ENCODE results near the gene GABRB1.
A peak's percentile ranks its signal among the peaks of the same experiment; 100 is the strongest.

The GABRB1 gene

DNA sequence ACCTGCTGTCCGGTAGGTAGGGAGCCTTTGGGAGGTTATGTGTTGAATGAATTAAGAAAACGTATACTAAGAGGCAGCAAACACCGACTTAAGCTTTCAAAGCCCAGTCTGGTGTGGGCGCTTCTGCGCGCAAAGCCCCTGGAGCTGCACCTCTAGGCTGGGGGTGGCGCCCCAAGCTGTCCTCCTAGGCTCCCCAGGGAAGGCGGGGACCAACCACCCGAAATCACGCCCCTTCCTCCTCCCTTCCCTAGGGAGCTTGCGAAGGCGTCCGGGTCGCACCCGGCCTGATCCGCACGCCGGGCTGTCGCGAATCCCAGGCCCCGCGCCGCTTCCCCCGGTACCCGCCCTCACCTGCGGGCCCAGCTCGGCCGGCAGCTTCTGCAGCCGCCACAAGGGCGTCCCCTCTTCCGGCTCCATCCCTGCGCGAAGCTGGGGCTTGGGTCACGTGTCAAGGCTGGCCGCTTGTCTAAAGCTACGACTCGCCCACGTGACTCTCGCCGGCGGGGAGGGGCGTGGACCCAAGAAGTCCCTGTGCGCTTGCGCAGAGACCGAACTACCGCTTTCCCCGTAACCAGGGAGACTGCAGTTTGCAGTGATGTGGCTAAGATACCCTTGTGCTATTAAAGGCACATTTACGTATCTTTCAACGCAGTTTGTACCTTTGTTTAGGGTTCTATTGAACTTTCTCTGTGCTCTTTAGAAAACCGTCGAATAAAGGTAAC is 432.0 kb downstream of the GABRB1 start, which contains the start of gene COMMD8 (continued):
- TF ChIP-seq, protein P1, sequence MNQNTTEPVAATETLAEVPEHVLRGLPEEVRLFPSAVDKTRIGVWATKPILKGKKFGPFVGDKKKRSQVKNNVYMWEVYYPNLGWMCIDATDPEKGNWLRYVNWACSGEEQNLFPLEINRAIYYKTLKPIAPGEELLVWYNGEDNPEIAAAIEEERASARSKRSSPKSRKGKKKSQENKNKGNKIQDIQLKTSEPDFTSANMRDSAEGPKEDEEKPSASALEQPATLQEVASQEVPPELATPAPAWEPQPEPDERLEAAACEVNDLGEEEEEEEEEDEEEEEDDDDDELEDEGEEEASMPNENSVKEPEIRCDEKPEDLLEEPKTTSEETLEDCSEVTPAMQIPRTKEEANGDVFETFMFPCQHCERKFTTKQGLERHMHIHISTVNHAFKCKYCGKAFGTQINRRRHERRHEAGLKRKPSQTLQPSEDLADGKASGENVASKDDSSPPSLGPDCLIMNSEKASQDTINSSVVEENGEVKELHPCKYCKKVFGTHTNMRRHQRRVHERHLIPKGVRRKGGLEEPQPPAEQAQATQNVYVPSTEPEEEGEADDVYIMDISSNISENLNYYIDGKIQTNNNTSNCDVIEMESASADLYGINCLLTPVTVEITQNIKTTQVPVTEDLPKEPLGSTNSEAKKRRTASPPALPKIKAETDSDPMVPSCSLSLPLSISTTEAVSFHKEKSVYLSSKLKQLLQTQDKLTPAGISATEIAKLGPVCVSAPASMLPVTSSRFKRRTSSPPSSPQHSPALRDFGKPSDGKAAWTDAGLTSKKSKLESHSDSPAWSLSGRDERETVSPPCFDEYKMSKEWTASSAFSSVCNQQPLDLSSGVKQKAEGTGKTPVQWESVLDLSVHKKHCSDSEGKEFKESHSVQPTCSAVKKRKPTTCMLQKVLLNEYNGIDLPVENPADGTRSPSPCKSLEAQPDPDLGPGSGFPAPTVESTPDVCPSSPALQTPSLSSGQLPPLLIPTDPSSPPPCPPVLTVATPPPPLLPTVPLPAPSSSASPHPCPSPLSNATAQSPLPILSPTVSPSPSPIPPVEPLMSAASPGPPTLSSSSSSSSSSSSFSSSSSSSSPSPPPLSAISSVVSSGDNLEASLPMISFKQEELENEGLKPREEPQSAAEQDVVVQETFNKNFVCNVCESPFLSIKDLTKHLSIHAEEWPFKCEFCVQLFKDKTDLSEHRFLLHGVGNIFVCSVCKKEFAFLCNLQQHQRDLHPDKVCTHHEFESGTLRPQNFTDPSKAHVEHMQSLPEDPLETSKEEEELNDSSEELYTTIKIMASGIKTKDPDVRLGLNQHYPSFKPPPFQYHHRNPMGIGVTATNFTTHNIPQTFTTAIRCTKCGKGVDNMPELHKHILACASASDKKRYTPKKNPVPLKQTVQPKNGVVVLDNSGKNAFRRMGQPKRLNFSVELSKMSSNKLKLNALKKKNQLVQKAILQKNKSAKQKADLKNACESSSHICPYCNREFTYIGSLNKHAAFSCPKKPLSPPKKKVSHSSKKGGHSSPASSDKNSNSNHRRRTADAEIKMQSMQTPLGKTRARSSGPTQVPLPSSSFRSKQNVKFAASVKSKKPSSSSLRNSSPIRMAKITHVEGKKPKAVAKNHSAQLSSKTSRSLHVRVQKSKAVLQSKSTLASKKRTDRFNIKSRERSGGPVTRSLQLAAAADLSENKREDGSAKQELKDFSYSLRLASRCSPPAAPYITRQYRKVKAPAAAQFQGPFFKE (tag by site-specific recombination; IDR thresholded peaks at IDR 0.05; ENCODE audit: borderline replicate concordance) = no peak
- no peak for TF ChIP-seq ZNF747 (tag by site-specific recombination; IDR thresholded peaks at IDR 0.05)
- TF ChIP-seq ZNF660 (tag by site-specific recombination; IDR thresholded peaks at IDR 0.05) = no peak
- no peak for TF ChIP-seq ZNF658 (tag by site-specific recombination; IDR thresholded peaks at IDR 0.05)
- no peak for TF ChIP-seq ZFP3 (tag by site-specific recombination; IDR thresholded peaks at IDR 0.05; ENCODE audit: low read depth)
- no peak for TF ChIP-seq ZNF621 (tag by site-specific recombination; IDR thresholded peaks at IDR 0.05)
- peak; percentile 70; the same call in 1 of the 2 replicates for TF ChIP-seq ZXDB (tag by site-specific recombination; IDR thresholded peaks at IDR 0.05)
- no peak for TF ChIP-seq GLI4 (tag by site-specific recombination; IDR thresholded peaks at IDR 0.05)
- no peak for TF ChIP-seq ZNF155 (tag by site-specific recombination; IDR thresholded peaks at IDR 0.05)
- TF ChIP-seq, protein P2, sequence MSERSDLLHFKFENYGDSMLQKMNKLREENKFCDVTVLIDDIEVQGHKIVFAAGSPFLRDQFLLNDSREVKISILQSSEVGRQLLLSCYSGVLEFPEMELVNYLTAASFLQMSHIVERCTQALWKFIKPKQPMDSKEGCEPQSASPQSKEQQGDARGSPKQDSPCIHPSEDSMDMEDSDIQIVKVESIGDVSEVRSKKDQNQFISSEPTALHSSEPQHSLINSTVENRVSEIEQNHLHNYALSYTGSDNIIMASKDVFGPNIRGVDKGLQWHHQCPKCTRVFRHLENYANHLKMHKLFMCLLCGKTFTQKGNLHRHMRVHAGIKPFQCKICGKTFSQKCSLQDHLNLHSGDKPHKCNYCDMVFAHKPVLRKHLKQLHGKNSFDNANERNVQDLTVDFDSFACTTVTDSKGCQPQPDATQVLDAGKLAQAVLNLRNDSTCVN (tag by site-specific recombination; optimal IDR thresholded peaks at IDR 0.05) = peak; percentile 42
- TF ChIP-seq ZNF529 (tag by site-specific recombination; IDR thresholded peaks at IDR 0.05; ENCODE audit: insufficient replicate concordance) = no peak
- TF ChIP-seq PRDM1 (tag by site-specific recombination; IDR thresholded peaks at IDR 0.05) = no peak
- no peak for TF ChIP-seq SALL2 (tag by site-specific recombination; IDR thresholded peaks at IDR 0.05; ENCODE audit: borderline replicate concordance)
- no peak for TF ChIP-seq ZNF664 (tag by site-specific recombination; IDR thresholded peaks at IDR 0.05)
- TF ChIP-seq ZNF521 (tag by site-specific recombination; IDR thresholded peaks at IDR 0.05) = no peak

DNA sequence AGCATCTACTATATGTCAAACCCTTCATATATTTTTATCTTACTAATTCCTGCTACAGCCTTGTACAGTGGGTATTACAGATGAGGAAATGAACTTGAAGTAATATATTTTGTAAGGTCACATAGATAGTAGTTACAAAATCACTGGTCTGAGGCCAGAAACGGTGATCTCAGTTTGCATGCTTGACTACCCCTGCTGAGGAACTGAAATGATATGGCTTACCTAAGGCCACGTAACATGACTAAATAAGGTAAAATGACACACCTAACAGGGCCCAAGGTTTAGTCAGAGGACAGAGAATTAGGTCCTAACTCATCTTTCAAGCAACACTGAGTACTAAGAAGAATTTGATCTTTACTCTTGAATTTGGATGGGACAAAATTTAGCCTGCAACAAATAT is 433.6 kb downstream of the GABRB1 start:
- H3K4me3 ChIP-seq (ENCODE audit: low read depth, low read length) = no peak overlapping the region
- H3K4me1 ChIP-seq (ENCODE audit: control insufficient read depth, insufficient read depth, low read length) = no peaks in the 10 kb centered on the region
- ChIA-PET CTCF (no interaction called here), POLR2A (no interaction called here)
- H3K36me3 ChIP-seq (ENCODE audit: control insufficient read depth in 2 of 2, insufficient read depth in 1 of 2, low read length in 2 of 2) = no peaks in the 10 kb centered on the region
- no peak overlapping the region for H3K27ac ChIP-seq (ENCODE audit: extremely low read depth, low read depth, low read length)
- TF ChIP-seq ZNF664 (tag by site-specific recombination; IDR thresholded peaks at IDR 0.05) = no peak
- no peak for TF ChIP-seq TRIM28 (IDR thresholded peaks at IDR 0.05; ENCODE audit: borderline replicate concordance, low read length)
- no peaks in the 10 kb centered on the region for H3K9me3 ChIP-seq (ENCODE audit: control insufficient read depth, insufficient read depth, low read depth, low read length)
